ENCODE data around the gene ZNF12.

ZNF12 gene

GRCh38 chr7:6646465-6646864 is 60.3 kb downstream of the ZNF12 start:
- DNase-seq: no peak

- no peak for DNase-seq
Measured at GRCh38 chr7:6644728-6645127, 62.0 kb downstream of the ZNF12 start.

GRCh38 chr7:6643915-6644625 is 62.7 kb downstream of the ZNF12 start:
- no peak for DNase-seq

DNA sequence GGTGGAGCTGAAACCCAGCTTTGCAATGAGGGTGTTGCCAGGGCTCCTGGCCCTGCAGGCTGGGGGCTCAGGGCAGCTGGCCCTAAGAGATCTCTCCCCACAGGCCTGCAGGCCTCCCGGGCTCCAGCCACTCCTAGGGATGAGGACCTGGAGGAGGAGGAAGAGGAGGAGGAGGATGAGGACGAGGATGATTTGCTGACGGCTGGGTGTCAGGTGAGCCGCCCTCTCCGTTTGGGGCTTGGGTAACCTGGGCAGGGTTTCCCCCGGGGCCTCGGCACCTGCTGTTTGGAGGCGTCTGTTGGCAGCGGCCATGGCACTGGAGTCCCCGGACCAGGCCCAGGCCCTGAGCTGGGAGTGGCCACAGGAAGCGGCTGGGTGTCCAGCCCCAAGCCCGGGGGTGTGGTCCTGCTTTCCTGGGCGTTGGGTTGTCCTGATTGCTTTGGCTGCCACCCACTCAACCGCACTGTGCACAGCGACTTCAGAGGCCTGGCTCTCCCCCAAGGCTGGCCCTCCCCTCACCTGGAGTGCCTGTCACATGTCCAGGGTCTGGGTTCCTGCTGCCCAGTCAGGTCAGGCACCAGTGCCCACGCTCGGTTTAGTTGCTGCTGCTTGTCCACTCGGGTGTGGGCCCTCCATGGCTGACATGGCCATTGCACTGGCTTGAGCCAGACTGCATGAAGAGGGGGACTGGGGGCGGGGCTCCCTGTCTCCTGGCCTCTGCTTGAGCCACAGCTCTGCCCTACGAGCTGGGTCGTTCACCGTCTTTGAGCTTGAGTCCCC is 63.7 kb downstream of the ZNF12 start:
- no peak for DNase-seq

DNA sequence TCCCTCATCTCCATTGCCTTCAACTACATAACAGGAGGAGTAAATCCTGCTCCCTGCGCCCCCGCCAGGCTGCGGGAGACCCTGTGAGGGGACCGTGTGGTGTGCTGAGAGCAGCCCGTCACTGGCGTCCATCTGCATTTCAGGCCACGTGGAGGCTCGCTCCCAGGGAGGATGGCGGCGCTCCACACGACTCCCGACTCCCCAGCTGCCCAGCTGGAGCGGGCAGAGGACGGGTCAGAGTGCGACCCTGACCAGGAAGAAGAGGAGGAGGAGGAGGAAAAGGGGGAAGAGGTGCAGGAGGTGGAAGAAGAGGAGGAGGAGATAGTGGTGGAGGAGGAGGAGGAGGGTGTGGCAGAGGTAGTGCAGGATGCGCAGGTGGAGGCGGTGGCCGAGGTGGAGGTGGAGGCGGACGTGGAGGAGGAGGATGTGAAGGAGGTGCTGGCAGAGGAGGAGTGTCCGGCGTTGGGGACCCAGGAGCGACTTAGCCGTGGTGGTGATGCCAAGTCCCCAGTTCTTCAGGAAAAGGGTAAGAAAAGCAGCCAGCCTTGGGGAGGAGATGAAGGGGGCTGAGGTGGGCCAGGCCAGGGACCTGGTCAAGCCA is 64.4 kb downstream of the ZNF12 start:
- DNase-seq: no peak

- no peak for DNase-seq
Measured at GRCh38 chr7:6641305-6642035, 65.3 kb downstream of the ZNF12 start.

DNA sequence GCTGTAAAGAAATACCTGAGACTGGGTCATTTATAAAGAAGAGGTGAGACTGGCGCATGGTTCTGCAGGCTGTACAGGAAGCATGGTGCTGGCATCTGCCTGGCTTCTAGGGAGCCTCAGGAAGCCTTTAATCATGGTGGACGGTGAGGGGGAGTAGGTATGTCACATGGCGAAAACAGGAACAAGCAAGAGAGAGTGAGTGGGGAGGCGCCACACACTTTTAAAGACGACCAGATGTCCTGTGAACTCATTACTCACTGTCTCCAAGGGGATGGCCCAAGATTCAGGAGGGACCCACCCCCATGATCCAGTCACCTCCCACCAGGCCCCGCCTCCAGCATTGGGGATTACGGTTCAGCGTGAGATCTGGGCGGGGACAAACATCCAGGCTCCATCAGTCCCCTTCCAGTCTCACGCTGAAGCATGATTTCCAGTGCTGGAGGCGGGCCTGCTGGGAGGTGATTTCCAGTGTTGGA is 66.5 kb downstream of the ZNF12 start:
- DNase-seq: no peak

DNA sequence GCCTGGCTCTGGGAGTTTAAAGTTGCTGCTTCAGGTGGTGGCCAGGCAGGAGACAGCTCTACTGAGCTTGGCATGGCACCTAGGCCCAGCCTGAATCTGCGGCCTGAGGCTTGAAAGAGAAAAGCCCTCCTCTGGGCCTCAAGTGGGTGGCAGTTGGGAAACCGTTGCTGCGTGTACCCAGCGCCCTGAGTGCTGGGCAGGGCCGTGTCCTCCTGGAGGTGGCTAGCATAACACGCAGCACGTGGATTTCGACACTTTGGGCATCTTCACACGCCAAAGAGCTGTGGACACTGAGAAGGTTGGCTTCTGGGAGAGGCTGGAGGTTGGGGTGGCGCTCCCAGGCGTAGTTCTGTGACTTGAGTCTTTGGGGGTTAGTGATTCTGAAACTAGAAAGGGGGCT is 67.1 kb downstream of the ZNF12 start:
- no peak for DNase-seq

DNA sequence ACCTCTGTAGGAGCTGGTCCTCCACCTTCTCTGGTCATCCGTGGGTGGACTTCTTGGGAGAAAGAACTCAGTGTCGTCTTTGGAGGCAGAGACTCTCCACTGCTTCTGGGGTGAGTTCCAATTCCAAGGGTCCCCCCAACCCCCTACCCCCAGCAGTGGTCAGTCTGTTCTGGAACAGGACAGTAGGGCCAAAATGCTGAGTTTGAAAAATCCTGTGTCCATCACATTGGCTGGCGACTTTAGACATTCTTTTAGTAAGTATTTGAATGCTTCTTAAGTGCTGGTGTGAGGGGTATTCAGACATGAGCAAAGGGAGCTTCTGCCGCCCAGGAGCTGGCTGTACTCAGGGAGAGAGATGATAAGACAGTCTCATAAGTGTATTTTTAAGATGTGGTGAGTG is 67.7 kb downstream of the ZNF12 start:
- no peak for DNase-seq
